ENCODE data around the gene STAT1. TPM values are rescaled to one million over a fixed set of nuclear protein-coding genes. Genes with fewer than 3 reads are reported as not detected.

STAT1 gene
- total RNA-seq, 1 experiment from 2014 or later = 46.7 TPM

DNA sequence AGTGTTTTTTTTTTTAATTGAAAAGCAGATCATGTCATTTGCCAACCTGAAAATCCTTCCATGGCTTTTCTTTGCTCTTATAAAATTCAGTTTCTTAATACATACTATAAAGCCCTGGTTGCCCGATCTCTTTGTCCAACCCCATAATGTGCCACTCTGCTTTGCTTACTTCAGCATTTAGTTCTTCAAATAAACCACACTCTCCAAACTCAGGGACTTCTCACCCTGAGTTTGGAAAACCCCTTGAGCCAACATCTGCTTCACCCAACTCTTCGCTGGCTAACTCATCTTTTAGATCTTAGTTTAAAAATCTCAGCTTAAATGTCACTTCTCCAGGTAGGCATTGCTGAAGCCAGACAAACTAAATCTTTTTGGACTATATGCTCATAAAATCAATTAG, 1.3 kb upstream of the STAT1 start:
- Histone ChIP-seq H3K79me2 (ENCODE audit: low read length) (peaks cover 31% of the 10 kb centered on the region), H3K4me1 (ENCODE audit: low read length) (peaks cover 25% of the 10 kb centered on the region), H3K27ac (ENCODE audit: low read length) (no peak overlapping the region), H4K20me1 (ENCODE audit: insufficient read depth, low read depth, low read length) (no peaks in the 10 kb centered on the region), H3K36me3 (ENCODE audit: insufficient read depth, low read length) (peaks cover 4% of the 10 kb centered on the region; the same call in 1 of the 2 replicates), H3K4me2 (ENCODE audit: low read depth, low read length, poor library complexity, severe bottlenecking) (no peak overlapping the region), H2AFZ (ENCODE audit: low read length) (no peak overlapping the region), H3K4me3 (ENCODE audit: low read length) (no peak overlapping the region), H3K27me3 (ENCODE audit: low read length) (no peaks in the 10 kb centered on the region), H3K9me3 (ENCODE audit: low read length) (no peaks in the 10 kb centered on the region), H3K9me2 (replicated peaks; ENCODE audit: insufficient read depth, low read length) (no peaks in the 10 kb centered on the region), H3K9ac (ENCODE audit: low read length) (no peak overlapping the region)
- DNase-seq = no peak

DNA sequence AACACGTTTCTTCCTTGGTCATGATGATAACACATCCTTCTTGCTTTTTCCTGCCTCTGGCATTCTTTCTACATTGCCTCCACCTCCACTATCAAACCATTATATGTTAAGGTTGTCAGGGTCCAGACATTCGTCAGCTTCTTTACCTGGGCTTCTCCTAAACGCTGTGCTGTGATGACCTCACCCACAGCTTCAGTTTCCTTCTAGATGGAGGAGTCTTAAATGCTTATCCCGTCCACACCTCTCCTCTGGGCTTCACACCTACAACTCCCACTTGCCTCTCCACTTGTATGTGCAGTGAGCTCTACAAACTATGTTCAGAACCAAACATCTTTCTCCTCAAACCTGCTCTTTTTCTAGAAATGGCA, 666 bp upstream of the STAT1 start:
- Histone ChIP-seq H3K9ac (ENCODE audit: low read length) (peak overlapping the region; percentile 76), H3K27me3 (ENCODE audit: low read length) (no peaks in the 10 kb centered on the region), H2AFZ (ENCODE audit: low read length) (peak overlapping the region; percentile 98), H3K4me1 (ENCODE audit: low read length) (peaks cover 24% of the 10 kb centered on the region), H3K36me3 (ENCODE audit: insufficient read depth, low read length) (peaks cover 9% of the 10 kb centered on the region; the same call in 1 of the 2 replicates), H3K9me2 (replicated peaks; ENCODE audit: insufficient read depth, low read length) (no peaks in the 10 kb centered on the region), H3K27ac (ENCODE audit: low read length) (no peak overlapping the region), H3K4me3 (ENCODE audit: low read length) (peak overlapping the region; percentile 79), H4K20me1 (ENCODE audit: insufficient read depth, low read depth, low read length) (no peaks in the 10 kb centered on the region), H3K9me3 (ENCODE audit: low read length) (no peaks in the 10 kb centered on the region), H3K79me2 (ENCODE audit: low read length) (peaks cover 31% of the 10 kb centered on the region), H3K4me2 (ENCODE audit: low read depth, low read length, poor library complexity, severe bottlenecking) (peak overlapping the region; percentile 94)
- DNase-seq = peak; percentile 45

DNA sequence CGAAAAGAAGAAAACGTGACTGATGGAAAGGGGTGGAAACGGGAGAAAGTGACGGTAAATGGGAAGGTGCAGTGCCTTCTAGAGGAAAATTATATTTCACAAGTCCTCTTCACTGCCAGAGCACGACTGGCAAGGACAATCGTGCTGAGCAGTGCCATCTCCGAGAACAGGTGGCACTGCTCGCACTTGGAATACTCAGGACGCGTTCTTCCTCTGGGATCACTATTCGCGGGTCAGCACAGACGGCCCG, 364 bp downstream of the STAT1 start:
- peaks cover 31% of the 10 kb centered on the region for H3K79me2 ChIP-seq (ENCODE audit: low read length)
- H3K4me2 ChIP-seq (ENCODE audit: low read depth, low read length, poor library complexity, severe bottlenecking) = peak overlapping the region; percentile 94
- no peaks in the 10 kb centered on the region for H4K20me1 ChIP-seq (ENCODE audit: insufficient read depth, low read depth, low read length)
- H3K4me1 ChIP-seq (ENCODE audit: low read length) = peaks cover 29% of the 10 kb centered on the region
- peak overlapping the region; percentile 76 for H3K9ac ChIP-seq (ENCODE audit: low read length)
- DNase-seq = no peak
- H3K9me3 ChIP-seq (ENCODE audit: low read length) = no peaks in the 10 kb centered on the region
- no peaks in the 10 kb centered on the region for H3K27me3 ChIP-seq (ENCODE audit: low read length)
- H3K9me2 ChIP-seq (replicated peaks; ENCODE audit: insufficient read depth, low read length) = no peaks in the 10 kb centered on the region
- H3K36me3 ChIP-seq (ENCODE audit: insufficient read depth, low read length) = peaks cover 17% of the 10 kb centered on the region; the same call in 1 of the 2 replicates
- H2AFZ ChIP-seq (ENCODE audit: low read length) = peak overlapping the region; percentile 44; the same call in 1 of the 2 replicates
- no peak overlapping the region for H3K27ac ChIP-seq (ENCODE audit: low read length)
- peak overlapping the region; percentile 79 for H3K4me3 ChIP-seq (ENCODE audit: low read length)

DNA sequence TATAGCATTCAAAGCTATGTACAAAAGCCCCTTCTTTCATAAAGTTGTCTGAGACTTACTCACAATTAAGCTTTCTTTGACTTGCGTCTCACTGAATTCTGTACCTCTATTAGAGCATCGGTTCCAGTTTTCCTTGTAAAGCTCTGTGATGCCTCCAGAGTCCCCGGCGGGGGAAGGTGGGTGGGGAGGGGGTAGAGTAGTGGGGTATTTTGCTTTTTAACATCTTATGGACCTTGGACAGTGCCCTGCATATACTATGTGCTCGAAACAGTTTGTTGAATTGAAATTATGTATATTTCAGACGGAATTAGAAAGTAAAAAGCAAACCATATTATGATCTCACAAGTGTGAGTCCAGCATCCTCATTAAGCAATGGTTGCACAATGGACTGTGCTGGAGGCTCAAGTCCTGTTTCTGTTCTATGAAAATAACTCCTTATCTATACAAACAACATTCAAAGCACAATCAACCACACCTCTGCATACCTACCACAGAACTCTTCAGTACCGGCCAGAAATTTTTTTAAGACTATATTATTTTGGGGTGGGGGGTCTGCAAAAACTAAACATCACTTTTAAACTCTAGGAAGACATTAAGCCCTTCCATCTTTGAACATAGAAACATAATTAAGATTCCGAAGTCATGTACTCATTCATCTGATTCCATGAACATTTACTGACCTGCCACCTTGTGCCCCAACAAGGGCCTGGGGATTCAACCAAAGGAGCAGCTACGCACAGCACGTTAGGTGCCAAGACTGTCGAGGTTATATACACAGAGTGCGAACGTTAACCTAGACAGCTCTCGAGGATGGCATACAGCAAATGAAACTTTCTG, 908 bp downstream of the STAT1 start:
- Histone ChIP-seq H3K4me3 (ENCODE audit: low read length) (peak overlapping the region; percentile 79), H2AFZ (ENCODE audit: low read length) (peak overlapping the region; percentile 44; the same call in 1 of the 2 replicates), H4K20me1 (ENCODE audit: insufficient read depth, low read depth, low read length) (no peaks in the 10 kb centered on the region), H3K79me2 (ENCODE audit: low read length) (peaks cover 31% of the 10 kb centered on the region), H3K4me2 (ENCODE audit: low read depth, low read length, poor library complexity, severe bottlenecking) (peak overlapping the region; percentile 94), H3K27ac (ENCODE audit: low read length) (no peak overlapping the region), H3K36me3 (ENCODE audit: insufficient read depth, low read length) (peaks cover 22% of the 10 kb centered on the region), H3K9ac (ENCODE audit: low read length) (peak overlapping the region; percentile 76), H3K27me3 (ENCODE audit: low read length) (no peaks in the 10 kb centered on the region), H3K4me1 (ENCODE audit: low read length) (peaks cover 34% of the 10 kb centered on the region), H3K9me2 (replicated peaks; ENCODE audit: insufficient read depth, low read length) (no peaks in the 10 kb centered on the region), H3K9me3 (ENCODE audit: low read length) (no peaks in the 10 kb centered on the region)
- peak; percentile 60 for DNase-seq

DNA sequence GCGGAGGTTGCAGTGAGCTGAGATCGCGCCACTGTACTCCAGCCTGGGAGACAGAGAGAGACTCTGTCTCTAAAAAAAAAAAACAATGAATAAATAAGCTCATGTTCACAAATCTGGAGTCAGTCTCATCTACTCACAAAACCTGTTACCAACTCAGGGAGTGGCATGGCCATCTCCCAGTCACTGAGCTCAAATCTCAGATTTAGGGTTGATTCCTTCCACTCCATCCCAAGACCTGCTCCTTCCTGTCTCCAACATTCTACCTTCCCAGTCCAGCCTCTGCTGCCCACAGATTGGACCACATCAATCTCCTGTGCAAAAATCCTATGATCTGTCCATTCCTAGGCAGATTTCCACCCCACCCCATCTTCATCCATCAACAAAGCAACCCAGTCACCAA, 1.6 kb downstream of the STAT1 start:
- peak overlapping the region; percentile 76 for H3K9ac ChIP-seq (ENCODE audit: low read length)
- peaks cover 34% of the 10 kb centered on the region for H3K4me1 ChIP-seq (ENCODE audit: low read length)
- H3K27me3 ChIP-seq (ENCODE audit: low read length) = no peaks in the 10 kb centered on the region
- H3K9me2 ChIP-seq (replicated peaks; ENCODE audit: insufficient read depth, low read length) = no peaks in the 10 kb centered on the region
- peak overlapping the region; percentile 79 for H3K4me3 ChIP-seq (ENCODE audit: low read length)
- H3K27ac ChIP-seq (ENCODE audit: low read length) = no peak overlapping the region
- no peak for DNase-seq
- no peaks in the 10 kb centered on the region for H3K9me3 ChIP-seq (ENCODE audit: low read length)
- peaks cover 29% of the 10 kb centered on the region for H3K36me3 ChIP-seq (ENCODE audit: insufficient read depth, low read length)
- peaks cover 31% of the 10 kb centered on the region for H3K79me2 ChIP-seq (ENCODE audit: low read length)
- H2AFZ ChIP-seq (ENCODE audit: low read length) = no peak overlapping the region
- H4K20me1 ChIP-seq (ENCODE audit: insufficient read depth, low read depth, low read length) = no peaks in the 10 kb centered on the region
- peak overlapping the region; percentile 94 for H3K4me2 ChIP-seq (ENCODE audit: low read depth, low read length, poor library complexity, severe bottlenecking)

DNA sequence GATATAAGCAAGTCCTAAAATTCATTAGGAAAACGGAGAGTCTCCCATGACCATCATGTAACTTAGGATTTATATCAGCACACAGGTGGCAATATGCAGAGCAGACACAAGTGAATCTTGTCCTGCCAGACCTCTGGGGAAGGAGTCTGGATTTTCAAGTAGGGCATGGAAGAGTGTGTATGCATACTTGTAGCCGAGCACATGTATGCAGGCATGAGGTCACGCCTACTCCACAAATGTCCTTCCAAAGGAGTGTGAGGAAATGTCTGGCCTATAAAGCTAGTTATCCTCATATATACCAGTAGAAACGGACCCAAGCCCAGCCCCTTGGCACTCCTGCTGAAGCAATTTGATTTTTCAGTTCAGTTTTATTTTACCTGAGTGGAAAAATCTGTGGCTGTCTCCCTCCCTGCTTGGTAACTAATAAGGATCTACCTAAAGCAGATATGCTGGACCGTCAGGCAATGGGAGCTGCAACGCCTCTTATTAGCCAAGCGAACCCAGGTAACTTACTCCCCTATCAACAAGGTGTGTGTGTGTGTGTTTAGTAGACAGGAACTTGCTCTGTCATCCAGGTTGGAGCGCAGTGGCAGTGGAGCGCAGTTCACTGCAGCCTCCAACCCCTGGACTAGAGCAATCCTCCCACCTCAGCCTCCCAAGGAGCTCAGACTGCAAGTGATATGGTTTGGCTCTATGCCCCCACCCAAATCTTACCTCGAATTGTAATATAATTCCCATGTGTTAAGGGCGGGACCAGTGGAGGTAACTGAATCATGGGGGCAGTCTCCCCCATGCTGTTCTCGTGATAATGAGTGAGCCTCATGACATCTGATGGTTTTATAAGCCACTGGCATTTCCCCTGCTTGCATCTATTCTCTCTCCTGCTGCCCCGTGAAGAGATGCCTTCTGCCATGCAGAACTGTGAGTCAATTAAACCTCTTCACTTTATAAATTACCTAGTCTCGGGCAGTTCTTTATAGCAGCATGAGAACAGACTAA, 2.8 kb downstream of the STAT1 start:
- H2AFZ ChIP-seq (ENCODE audit: low read length) = no peak overlapping the region
- H3K4me2 ChIP-seq (ENCODE audit: low read depth, low read length, poor library complexity, severe bottlenecking) = no peak overlapping the region
- no peak for DNase-seq
- no peaks in the 10 kb centered on the region for H3K27me3 ChIP-seq (ENCODE audit: low read length)
- no peak overlapping the region for H3K9ac ChIP-seq (ENCODE audit: low read length)
- H3K27ac ChIP-seq (ENCODE audit: low read length) = no peak overlapping the region
- H3K4me3 ChIP-seq (ENCODE audit: low read length) = no peak overlapping the region
- no peaks in the 10 kb centered on the region for H4K20me1 ChIP-seq (ENCODE audit: insufficient read depth, low read depth, low read length)
- H3K36me3 ChIP-seq (ENCODE audit: insufficient read depth, low read length) = peaks cover 39% of the 10 kb centered on the region
- H3K4me1 ChIP-seq (ENCODE audit: low read length) = peaks cover 34% of the 10 kb centered on the region
- no peaks in the 10 kb centered on the region for H3K9me3 ChIP-seq (ENCODE audit: low read length)
- no peaks in the 10 kb centered on the region for H3K9me2 ChIP-seq (replicated peaks; ENCODE audit: insufficient read depth, low read length)
- peaks cover 31% of the 10 kb centered on the region for H3K79me2 ChIP-seq (ENCODE audit: low read length)

DNA sequence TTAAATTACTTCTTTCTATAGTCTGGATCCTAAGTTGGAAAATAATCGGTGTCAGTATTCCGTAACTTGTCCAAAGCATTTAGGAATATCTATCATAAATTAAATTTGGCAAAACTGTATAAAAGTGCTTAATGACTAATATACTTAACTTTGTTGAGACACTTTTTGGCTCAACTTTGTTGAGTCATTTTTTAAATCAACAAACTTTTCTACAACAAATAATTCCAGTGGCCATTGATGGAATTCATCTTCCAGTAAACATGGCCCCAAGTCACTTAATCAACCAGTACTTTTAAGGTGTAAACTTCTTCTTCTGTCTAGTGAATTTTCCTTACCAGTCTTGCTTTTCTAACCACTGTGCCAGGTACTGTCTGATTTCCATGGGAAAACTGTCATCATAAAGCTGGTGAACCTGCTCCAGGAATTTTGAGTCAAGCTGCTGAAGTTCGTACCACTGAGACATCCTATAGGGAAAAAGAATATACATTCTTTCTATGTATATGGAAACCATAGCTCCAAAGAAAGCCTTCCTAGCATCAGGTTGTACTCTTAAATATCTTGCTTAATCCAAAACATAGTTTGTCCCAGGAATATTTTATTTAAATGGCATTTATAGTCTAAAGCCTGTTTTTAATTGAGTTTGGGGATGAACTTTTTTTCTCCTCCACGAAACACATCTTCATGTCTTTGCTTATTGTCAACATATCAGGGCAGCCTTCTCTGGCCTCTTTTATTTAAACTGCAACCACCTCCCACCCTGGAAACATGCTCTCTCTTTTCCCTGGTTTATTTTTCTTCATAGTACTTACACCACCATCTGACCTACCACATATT, 4.2 kb downstream of the STAT1 start:
- H3K36me3 ChIP-seq (ENCODE audit: insufficient read depth, low read length) = peaks cover 53% of the 10 kb centered on the region
- no peak for DNase-seq
- no peaks in the 10 kb centered on the region for H3K9me2 ChIP-seq (replicated peaks; ENCODE audit: insufficient read depth, low read length)
- H3K79me2 ChIP-seq (ENCODE audit: low read length) = peaks cover 31% of the 10 kb centered on the region
- H3K27ac ChIP-seq (ENCODE audit: low read length) = no peak overlapping the region
- peaks cover 32% of the 10 kb centered on the region for H3K4me1 ChIP-seq (ENCODE audit: low read length)
- no peaks in the 10 kb centered on the region for H3K9me3 ChIP-seq (ENCODE audit: low read length)
- H3K4me2 ChIP-seq (ENCODE audit: low read depth, low read length, poor library complexity, severe bottlenecking) = no peak overlapping the region
- no peaks in the 10 kb centered on the region for H4K20me1 ChIP-seq (ENCODE audit: insufficient read depth, low read depth, low read length)
- H3K9ac ChIP-seq (ENCODE audit: low read length) = no peak overlapping the region
- H3K4me3 ChIP-seq (ENCODE audit: low read length) = no peak overlapping the region
- no peaks in the 10 kb centered on the region for H3K27me3 ChIP-seq (ENCODE audit: low read length)
- no peak overlapping the region for H2AFZ ChIP-seq (ENCODE audit: low read length)
